NB4 (cell line): Measurements from ENCODE around the gene TRIP6.

Experiments used
- DNase-seq: peaks from one replicate; pipeline ENCODE4 v3.0.0; 2010; ENCODE audit warnings: low read depth
- H3K4me3 ChIP-seq: one replicate; pipeline ENCODE4 v1.5.1; 2011; ENCODE audit warnings: mild to moderate bottlenecking, low read depth, low read length, moderate library complexity
- CTCF ChIP-seq: IDR thresholded peaks from one replicate; pipeline ENCODE4 v1.5.1; 2012; ENCODE audit warnings: low read depth, low read length
- MYC ChIP-seq: IDR thresholded peaks from 2 replicates; pipeline ENCODE4 v1.6.1; 2011; ENCODE audit warnings: low read depth, low read length
- POLR2A ChIP-seq: IDR thresholded peaks from 2 replicates; pipeline ENCODE4 v1.6.1; 2011; ENCODE audit warnings: mild to moderate bottlenecking; ENCODE audit not compliant: insufficient read length; ENCODE audit errors: extremely low read depth
- TF ChIP-seq, protein P1 (sequence below): IDR thresholded peaks from 2 replicates; pipeline ENCODE4 v1.6.1; 2011; ENCODE audit warnings: low read depth, low read length

TRIP6 gene

GRCh38 chr7:100866729-100867039, 503 bp upstream of the TRIP6 start:
- TF ChIP-seq MYC: no peak
- TF ChIP-seq, protein P1, sequence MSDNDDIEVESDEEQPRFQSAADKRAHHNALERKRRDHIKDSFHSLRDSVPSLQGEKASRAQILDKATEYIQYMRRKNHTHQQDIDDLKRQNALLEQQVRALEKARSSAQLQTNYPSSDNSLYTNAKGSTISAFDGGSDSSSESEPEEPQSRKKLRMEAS: no peak
- TF ChIP-seq POLR2A: no peak
- no peak for TF ChIP-seq CTCF
- H3K4me3 ChIP-seq: peak overlapping the region; percentile 83

GRCh38 chr7:100867776-100868485, 744 bp downstream of the TRIP6 start:
- TF ChIP-seq POLR2A (no peak), CTCF (no peak), MYC (no peak)
- TF ChIP-seq, protein P1: peak; percentile 32; the same call in 1 of the 2 replicates
- H3K4me3 ChIP-seq: peak overlapping the region; percentile 83
- peak; percentile 35 for DNase-seq

More at GRCh38 chr7:100866729-100867039, 503 bp upstream of the TRIP6 start:
- DNase-seq: no peak

GRCh38 chr7:100873599-100874299, 6.6 kb downstream of the TRIP6 start:
- no peak for TF ChIP-seq POLR2A
- TF ChIP-seq, protein P1: no peak
- no peak for TF ChIP-seq CTCF
- TF ChIP-seq MYC: no peak
- DNase-seq: peak; percentile 19
- H3K4me3 ChIP-seq: peak overlapping the region; percentile 64

DNA sequence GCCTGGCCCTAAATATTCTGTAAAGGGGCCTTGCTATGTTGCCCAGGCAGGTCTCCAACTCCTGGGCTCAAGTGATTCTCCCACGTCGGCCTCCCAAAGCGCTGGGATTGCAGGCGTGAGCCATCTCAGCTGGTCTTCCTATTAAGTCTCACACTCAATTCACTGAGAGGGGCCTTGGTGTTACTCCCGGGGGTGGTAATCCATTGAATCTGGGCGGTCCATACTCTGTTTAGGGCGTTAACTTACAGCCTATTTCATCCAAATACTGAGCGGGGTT, 7.1 kb downstream of the TRIP6 start:
- TF ChIP-seq POLR2A (no peak), MYC (no peak), CTCF (no peak)
- TF ChIP-seq, protein P1: no peak
- DNase-seq: no peak
- H3K4me3 ChIP-seq: peak overlapping the region; percentile 64

DNA sequence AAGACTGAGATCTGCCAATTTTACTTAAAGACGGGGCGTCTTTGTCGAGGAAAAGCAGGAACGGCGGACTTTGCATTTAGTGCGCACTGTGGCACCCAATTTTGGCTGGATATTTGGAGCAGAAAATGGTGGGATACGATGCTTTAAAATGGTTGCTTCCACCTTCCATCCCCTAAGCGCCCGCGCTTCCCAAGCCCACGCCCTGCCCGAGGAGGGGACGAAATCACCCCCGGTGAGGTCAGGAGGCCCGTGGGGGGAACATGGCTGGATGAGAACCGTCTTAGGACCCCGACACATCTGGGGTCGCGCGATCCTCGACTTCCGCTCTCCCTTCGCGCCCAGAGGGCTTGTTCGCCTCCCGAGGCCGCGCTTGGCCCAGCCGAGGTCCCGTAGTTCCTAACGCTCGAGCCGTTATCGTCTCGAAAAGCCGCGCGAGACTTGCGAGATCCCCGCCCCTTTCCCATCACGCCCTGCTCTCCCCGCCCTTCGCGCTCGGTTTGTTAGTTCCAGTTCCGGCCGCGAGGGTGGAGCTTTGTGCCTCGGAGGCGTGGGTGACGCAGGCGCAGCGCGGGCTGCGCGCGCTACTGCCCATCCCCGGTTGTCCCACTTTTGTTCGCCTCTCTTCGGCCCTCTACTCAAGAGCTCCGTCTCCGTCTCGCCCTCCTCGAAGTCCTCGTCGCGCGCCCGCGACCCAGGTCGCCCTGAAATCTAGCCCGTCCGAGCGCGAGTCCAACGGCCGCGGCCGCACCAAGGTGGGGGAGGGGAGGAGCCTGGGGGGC, 7.6 kb downstream of the TRIP6 start, which contains the start of gene SRRT:
Gene SRRT (plus strand): TSS at position 527 of the 779 bp plus-strand sequence. CDS start 488 bp downstream, outside the sequence.
- DNase-seq: peak; percentile 100
- peak within 1 kb of the TSS; percentile 100 for H3K4me3 ChIP-seq
- TF ChIP-seq POLR2A (peak; percentile 98), CTCF (no peak), MYC (peak; percentile 81; the same call in 1 of the 2 replicates)
- TF ChIP-seq, protein P1: peak; percentile 41
